ENCODE measurements around the gene CADPS.

CADPS gene

GRCh38 chr3:62888180-62888579 lies 13.0 kb upstream of the CADPS start:
- no peak overlapping the region for H3K4me3 ChIP-seq (ENCODE audit: low read length)
- TF ChIP-seq ZNF274 (IDR thresholded peaks at IDR 0.05; ENCODE audit: low read depth, low read length) = no peak

DNA sequence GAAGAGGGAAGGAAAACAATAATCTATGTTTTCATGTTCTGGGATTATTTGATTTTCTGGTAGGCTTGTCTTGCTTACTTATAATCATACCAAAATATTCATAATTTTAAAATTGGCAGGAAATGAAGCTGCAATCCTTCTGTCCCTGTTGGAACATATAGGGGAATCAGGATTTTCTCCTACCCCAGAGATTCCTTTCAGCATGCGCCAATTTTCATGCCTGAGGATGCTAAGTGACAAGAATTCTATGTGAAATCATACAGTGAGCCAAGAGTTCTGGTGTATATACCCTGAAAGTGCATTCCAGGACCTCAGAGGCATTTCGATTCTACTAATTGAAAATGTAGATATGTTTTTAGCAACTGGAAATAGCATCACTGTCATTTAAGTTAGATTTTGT lies 9.9 kb upstream of the CADPS start:
- no peak overlapping the region for H3K4me3 ChIP-seq (ENCODE audit: low read length)
- no peak for TF ChIP-seq ZNF274 (IDR thresholded peaks at IDR 0.05; ENCODE audit: low read depth, low read length)

GRCh38 chr3:62884096-62884870 lies 9.1 kb upstream of the CADPS start:
- TF ChIP-seq ZNF274 (IDR thresholded peaks at IDR 0.05; ENCODE audit: low read depth, low read length) = no peak
- H3K4me3 ChIP-seq (ENCODE audit: low read length) = no peak overlapping the region

DNA sequence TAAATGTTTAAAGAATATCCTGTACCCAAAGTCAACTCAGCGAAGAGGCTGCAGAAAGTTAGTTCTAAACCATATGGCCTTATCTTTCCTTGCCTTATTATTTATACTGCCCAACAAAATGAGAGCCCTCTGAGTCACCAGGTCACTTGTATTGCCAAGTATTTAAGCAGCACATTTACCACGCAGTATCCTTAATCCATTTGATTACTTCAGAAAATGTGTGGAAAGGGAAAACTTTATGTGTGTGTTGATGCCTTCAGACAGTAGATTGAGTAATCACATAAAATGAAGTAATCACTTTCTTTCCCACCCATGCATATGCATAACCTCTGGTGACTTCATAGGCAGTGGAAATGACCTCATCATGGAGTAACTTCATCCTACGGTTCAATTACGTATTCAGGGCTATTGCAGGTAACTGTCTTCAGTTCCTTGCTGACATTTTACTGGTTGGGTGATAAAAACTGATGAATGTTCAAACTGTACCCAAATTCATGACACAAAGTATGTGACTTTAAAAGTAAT lies 7.5 kb upstream of the CADPS start:
- H3K4me3 ChIP-seq (ENCODE audit: low read length) = no peak overlapping the region
- no peak for TF ChIP-seq ZNF274 (IDR thresholded peaks at IDR 0.05; ENCODE audit: low read depth, low read length)

GRCh38 chr3:62876064-62876463 lies 848 bp upstream of the CADPS start:
- no peak for TF ChIP-seq ZNF274 (IDR thresholded peaks at IDR 0.05; ENCODE audit: low read depth, low read length)
- no peak overlapping the region for H3K4me3 ChIP-seq (ENCODE audit: low read length)

DNA sequence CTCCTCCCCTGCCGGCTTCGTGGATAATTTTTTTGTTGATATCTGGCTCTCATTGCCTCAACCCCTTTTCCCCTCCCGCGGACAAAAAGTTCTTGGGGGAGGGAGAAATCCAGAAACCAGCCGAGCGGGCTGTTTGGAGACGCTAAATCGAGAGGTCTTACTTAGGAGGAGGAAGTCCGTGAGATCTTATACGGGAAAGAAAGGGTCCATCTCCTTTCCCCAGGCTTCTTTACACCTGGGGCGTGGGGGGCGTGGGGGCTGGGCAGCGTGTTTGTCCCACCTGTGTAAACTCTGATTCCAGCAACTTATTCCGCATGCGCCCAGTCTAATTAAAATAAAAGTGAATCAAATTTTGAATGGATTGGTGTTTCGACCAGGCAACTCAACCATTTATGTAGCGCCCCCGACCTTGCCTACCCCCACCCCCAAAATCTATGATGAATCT lies 364 bp upstream of the CADPS start:
- no peak for TF ChIP-seq ZNF274 (IDR thresholded peaks at IDR 0.05; ENCODE audit: low read depth, low read length)
- no peak overlapping the region for H3K4me3 ChIP-seq (ENCODE audit: low read length)

DNA sequence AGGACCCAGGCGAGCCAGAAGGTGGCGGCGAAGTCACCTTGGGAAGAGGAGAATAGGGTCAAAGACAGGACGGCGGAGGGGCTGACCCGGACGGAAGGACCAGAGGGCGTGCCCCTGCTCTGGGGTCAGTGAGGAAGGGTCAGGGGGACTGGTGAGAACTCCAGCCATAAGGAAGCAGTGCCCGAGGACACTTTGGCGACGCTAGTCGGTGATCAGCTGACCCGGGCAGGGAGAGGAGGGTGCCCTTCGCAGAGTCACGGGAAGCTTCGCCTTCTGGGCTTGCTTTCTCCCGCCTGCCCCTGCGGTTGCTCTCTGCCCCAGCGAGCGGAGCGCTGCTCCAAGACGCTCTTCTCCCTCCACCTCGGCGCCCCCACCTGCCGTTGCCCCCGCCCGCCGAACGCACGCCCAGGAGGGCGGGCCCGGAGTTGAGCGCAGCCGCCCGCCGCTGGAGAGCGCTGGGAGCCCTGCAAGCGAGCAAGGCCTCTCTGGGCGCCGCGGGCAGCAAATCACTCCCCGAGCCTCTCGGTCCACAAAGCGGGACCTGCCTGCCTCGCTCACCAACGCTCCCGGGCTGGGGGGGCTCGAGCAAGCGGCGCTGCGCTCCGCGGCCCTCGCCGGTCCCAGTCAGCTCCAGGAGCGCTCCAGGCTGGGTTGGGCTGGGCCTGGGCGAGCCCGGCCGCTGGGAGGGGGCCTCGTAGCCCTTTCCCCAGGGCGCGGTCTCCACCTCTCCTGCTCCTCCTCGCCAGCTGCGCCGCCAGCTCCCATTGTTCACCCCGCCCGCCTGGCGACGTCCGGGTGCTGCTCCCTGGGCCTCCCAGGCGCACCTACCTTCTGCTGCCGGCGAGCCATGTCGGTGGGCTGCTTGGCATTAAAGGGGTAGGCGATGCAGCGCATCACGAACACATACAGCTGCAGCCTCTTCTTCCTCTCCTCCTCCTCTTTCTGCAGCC lies 1.2 kb downstream of the CADPS start:
- TF ChIP-seq ZNF274 (IDR thresholded peaks at IDR 0.05; ENCODE audit: low read depth, low read length) = no peak
- H3K4me3 ChIP-seq (ENCODE audit: low read length) = no peak overlapping the region

DNA sequence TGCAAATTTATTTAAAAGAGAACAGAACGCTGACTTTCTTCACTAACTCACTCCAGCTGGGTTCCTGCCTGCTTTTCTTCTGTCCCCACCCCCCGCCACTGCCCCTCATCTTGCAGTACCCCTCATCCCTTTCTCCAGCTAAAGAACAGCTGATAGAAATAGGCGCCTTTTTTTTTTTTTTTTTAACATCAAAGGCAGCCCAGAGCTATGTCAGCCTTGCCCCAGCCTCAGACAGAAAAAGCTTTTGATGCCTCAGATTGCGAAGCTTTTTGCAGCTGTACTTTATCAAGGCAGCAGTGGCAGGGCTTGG lies 1.8 kb downstream of the CADPS start:
- H3K4me3 ChIP-seq (ENCODE audit: low read length) = no peak overlapping the region
- TF ChIP-seq ZNF274 (IDR thresholded peaks at IDR 0.05; ENCODE audit: low read depth, low read length) = no peak

- no peak for TF ChIP-seq ZNF274 (IDR thresholded peaks at IDR 0.05; ENCODE audit: low read depth, low read length)
- H3K4me3 ChIP-seq (ENCODE audit: low read length) = no peak overlapping the region
Observed at GRCh38 chr3:62872318-62872717, 2.9 kb downstream of the CADPS start.

GRCh38 chr3:62870321-62870720 lies 4.9 kb downstream of the CADPS start:
- no peak for TF ChIP-seq ZNF274 (IDR thresholded peaks at IDR 0.05; ENCODE audit: low read depth, low read length)
- no peak overlapping the region for H3K4me3 ChIP-seq (ENCODE audit: low read length)

GRCh38 chr3:62863648-62864047 lies 11.6 kb downstream of the CADPS start:
- TF ChIP-seq ZNF274 (IDR thresholded peaks at IDR 0.05; ENCODE audit: low read depth, low read length) = no peak
- H3K4me3 ChIP-seq (ENCODE audit: low read length) = no peak overlapping the region

DNA sequence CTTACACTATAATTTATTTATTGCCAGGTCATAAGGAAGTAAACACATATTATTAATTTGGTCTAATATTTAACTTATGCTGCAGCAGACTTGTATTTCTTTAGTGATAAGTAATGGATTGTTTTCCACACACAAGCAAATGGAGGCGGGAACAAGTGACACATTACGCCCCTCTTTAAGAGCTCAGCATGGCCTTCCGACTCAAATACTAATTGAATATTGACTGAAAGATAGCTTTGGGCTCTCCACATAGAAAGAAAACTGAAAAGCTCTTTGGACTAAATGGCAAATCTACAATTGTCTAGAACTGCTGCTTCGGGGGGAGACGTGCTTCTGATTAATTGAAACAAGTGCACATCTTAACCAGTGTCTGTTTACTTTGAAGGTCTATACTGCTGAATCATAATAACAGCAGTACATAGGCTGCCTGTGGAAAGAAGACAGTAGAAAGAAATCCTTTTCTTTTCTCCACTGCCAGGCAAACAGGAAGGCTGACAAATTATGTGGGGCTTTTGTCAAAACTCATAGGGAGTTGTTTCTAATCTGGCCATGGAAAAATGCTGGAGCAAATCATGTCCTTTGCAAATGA lies 15.9 kb downstream of the CADPS start:
- no peak for TF ChIP-seq ZNF274 (IDR thresholded peaks at IDR 0.05; ENCODE audit: low read depth, low read length)

DNA sequence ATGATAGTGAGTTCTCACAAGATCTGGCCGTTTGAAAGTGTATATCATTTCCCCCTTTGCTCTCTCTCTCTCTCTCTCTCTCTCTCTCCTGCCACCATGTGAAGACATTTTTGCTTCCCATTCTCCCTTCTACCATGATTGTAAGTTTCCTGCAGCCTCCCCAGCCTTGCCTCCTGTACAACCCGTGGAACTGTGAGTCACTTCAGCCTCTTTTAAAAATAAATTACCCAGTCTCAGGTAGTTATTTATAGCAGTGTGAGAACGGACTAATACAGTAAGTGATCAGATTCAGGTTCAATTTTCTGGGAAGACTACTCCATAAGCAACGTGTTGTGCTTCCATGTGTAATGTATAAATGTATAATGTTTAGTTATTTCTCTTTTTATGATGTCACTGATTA lies 29.2 kb downstream of the CADPS start:
- H3K4me3 ChIP-seq (ENCODE audit: low read length) = no peak overlapping the region
- no peak for TF ChIP-seq ZNF274 (IDR thresholded peaks at IDR 0.05; ENCODE audit: low read depth, low read length)

More for the DNA sequence above, 15.9 kb downstream of the CADPS start:
- no peak overlapping the region for H3K4me3 ChIP-seq (ENCODE audit: low read length)

- no peak for TF ChIP-seq ZNF274 (IDR thresholded peaks at IDR 0.05; ENCODE audit: low read depth, low read length)
- H3K4me3 ChIP-seq (ENCODE audit: low read length) = no peak overlapping the region
Observed at GRCh38 chr3:62843508-62843907, 31.7 kb downstream of the CADPS start.

Measured in GM08714 (cell line).